GM21529 (cell line): ENCODE measurements around the gene TOP2B.

Experiments
- ATAC-seq: cut with Tn5 transposase; IDR thresholded peaks from one replicate; pipeline ENCODE4 v1.9.1; 2021; ENCODE audit not compliant: unreplicated experiment

TOP2B gene

GRCh38 chr3:25585361-25586166, 79.1 kb downstream of the TOP2B start:
- ATAC-seq: no peak

DNA sequence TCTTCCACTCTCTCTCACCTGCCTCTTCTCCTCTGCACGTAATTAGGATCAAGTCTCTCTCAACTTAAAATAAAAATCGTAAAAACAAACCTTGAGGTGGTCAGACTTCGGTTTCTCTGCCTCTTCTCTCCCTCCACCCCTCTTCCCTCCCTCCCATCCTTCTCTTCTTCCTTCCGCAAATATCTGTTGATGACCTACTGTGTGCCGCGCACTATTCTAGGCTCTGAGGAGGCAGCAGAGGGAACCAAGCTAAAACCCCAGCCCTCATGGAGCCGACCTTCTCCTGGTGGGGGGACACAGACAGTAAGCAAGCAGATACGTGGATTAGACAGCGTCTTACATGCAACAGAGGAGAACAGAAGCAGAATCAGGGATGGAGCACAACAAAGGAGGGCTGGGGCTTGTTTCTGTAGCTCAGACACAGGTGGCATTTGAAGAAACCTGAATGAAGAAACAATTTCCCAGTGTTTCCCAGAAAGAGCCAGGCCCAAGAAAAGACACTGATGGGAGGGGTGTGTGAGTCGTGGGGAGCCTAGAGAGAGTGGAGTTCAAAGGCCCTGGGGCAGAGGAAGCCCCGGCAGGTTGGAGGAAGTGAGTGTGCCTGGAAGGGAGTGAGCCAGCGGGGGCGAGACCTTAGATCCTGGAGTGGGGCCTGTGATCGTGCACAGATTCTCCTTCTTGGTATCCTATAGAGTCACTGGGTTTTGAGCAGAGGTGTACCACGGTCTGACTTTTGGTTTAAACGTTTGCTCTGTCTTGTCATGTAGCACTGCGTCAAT, 80.5 kb downstream of the TOP2B start:
- ATAC-seq: no peak

- ATAC-seq: no peak
Measured at GRCh38 chr3:25583343-25583742, 81.4 kb downstream of the TOP2B start.

DNA sequence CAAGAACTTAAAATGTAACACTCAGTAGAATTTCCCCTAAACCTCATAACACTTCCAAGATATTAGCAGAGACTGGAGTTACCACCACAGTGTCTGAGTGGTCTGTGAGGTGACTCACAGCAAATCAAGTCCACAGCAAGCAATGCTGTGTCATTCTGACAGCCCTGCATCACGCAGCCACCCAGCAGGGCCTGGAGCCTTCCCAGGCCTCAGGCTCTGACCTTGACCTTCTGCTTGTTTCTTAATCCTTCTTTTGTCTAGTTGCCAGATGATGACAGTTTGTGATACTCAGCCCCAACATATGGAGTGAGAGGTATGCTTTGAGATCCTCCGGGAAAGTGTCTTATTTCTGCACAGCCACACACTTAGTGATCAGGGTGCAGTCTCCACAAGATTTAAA, 82.5 kb downstream of the TOP2B start:
- ATAC-seq: no peak

GRCh38 chr3:25581823-25582222, 82.9 kb downstream of the TOP2B start:
- ATAC-seq: no peak

- no peak for ATAC-seq
Measured at GRCh38 chr3:25581335-25581734, 83.4 kb downstream of the TOP2B start.

- ATAC-seq: no peak
Measured at GRCh38 chr3:25580534-25580933, 84.2 kb downstream of the TOP2B start.

DNA sequence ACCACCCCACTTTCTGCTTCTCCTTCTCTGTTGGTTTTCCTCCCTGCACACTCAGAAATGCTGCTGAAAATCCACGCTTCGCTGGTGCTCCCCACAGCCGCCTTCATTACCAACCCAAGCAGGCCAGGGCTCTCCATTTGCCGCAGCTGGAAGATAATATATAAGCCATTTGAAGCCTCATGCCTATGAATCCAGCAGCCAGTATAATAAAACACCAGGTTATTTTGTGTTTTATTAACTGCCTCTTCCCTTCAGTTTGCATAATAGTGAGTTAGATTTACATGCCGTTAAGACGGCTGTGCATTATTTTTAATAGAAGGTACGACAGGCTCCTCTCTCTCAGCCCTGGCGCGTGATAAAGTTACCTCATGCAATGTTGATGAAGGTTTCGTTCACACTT, 86.6 kb downstream of the TOP2B start:
- no peak for ATAC-seq

GRCh38 chr3:25576831-25577454, 87.8 kb downstream of the TOP2B start:
- no peak for ATAC-seq

GRCh38 chr3:25576146-25576545, 88.6 kb downstream of the TOP2B start:
- ATAC-seq: no peak

GRCh38 chr3:25575001-25575400, 89.7 kb downstream of the TOP2B start:
- ATAC-seq: no peak

DNA sequence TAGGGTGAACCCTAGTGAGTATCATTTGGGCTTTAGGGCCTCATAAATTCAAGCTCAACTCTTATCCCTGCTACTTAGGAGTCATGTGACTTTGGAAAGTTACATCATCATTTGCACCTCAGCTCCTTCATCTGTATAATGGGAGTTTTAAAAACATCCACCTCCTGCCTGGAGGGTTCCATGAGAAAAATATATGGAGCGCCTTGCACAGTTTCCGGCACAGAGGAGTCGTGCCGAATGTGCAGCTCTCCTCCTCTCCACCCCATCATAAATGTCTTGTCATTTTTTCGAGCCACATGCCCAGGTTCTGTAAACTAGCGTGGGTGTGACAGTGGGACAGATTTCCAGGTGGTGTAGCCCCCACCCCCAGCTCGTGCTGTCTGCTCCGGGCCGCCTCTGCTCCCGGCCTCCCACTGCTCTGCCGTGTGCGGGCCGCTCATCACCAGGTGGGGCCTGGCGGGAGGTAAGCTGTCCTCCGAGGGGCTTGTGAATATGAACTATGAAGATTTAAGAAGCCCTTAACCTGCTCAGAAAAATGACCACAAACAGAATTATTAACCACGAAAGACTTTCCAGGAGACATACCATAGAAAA, 90.4 kb downstream of the TOP2B start:
- ATAC-seq: no peak

GRCh38 chr3:25573386-25574171, 91.1 kb downstream of the TOP2B start:
- ATAC-seq: no peak

GRCh38 chr3:25572919-25573385, 91.8 kb downstream of the TOP2B start:
- no peak for ATAC-seq

DNA sequence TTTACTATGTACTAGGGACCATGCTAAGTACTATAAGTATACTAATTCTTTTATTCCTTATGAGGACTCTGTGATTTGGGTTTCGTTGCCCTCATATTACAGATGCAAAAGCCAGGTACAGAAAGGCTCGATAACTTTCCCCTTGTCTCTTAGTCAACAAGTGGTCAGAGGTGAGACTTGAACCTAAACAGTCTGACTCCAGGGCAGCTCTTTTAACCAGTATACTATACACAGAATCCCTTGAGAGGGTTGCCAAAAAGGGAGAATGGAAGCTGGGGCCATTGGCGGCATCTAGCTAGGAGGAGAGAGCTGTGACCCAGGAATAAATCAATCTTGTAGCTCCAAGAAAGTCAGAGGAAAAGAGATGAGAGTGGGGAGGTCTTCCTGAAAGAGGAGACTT, 92.4 kb downstream of the TOP2B start:
- no peak for ATAC-seq

DNA sequence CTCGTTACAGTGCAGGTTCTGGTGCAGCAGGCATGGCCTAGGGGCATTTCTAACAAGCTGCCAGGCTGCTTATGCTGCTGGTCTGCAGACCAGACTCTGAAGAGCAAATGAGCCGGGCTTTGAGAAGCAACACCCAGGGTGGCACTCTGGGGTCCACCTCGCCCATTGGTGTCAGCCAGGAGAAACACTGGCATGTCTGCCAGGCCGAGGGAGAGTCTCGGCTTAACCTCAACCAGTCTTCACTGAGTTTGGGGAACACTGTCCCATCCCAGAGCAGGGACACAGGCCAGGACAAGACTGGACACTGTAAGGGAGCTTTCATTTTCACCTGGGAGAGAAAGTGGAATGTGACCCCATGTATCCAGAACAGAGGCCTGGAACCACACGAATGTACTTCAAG, 93.4 kb downstream of the TOP2B start:
- no peak for ATAC-seq

- ATAC-seq: no peak
Measured at GRCh38 chr3:25568525-25569078, 96.1 kb downstream of the TOP2B start.

DNA sequence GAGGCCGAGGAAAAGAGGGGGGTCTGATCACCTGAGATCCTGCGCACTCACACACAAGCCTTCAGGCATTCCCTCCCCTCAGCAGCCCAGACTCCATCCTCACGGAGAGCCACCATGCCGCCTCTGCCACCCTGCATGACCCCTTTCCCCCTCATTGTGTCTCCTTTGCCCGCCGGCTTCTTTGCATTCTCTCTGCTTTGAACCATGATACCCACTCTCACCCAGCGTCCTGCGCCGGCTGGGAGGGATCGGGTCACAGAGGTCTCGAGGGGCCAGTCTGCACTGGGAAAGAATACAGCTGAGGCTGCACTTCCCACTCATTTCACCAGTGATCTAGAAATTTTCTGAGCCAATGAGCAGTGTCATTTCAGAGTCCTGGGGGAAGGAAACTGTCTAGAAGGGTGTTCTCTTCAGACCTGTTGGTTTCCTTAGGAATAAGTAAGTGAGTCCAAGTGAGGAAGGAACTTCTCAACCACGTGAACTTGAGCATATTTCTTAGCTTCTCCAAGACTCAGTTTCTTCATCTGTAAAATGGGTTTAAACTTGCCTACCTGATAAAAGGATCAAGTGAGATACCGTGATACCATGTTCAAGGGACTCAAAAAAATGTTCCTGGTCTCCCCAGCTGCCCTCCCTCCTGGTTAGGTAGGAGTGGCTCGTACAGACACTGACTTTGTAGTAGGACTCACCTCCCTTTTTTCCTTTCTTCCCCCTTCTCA, 96.7 kb downstream of the TOP2B start:
- no peak for ATAC-seq

DNA sequence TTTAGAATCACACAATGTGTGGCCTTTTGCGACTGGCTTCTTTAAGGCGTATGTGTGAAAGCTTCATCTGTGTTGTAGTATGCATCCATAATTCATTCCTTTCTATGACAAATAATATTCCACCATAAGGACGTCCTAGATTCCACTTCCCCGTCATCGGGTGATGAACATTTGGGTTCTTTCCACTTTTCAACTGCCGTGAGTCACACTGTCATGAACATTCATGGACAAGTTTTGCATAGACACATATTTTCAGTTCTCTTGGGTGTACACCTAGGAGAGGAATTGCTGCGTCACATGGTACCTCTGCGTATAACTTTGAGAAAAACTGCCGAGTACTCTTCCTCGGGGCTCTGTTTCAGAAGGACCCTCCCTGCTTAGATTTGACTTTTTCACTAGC, 97.3 kb downstream of the TOP2B start:
- ATAC-seq: no peak
